Measurements from ENCODE around the gene CDK18. TPM values are rescaled to one million over a fixed set of nuclear protein-coding genes. Genes with fewer than 3 reads are reported as not detected.

The CDK18 gene
- total and polyA plus RNA-seq, 10 of the 15 experiments (the other 5 are each of a cell fraction or from before 2014, with no cell fraction given) = 0.13 to 4.4 (median 0.52) TPM; not detected in 2

- Histone ChIP-seq H3K36me3 (ENCODE audit: control insufficient read depth in 2 of 2, insufficient read depth in 2 of 2, low read length in 1 of 2) (no peaks in the 10 kb centered on the region), H3K27ac (ENCODE audit: control insufficient read depth, insufficient read depth) (no peak overlapping the region), H3K4me3 (no peak overlapping the region), H2AFZ (ENCODE audit: control insufficient read depth, low read depth, low read length) (no peak overlapping the region), H3K79me2 (ENCODE audit: control insufficient read depth, insufficient read depth, low read length) (no peaks in the 10 kb centered on the region), H3K9ac (ENCODE audit: control insufficient read depth, insufficient read depth, low read length) (no peak overlapping the region), H3K4me2 (ENCODE audit: control insufficient read depth, insufficient read depth) (no peak overlapping the region), H4K20me1 (ENCODE audit: control insufficient read depth, insufficient read depth) (no peaks in the 10 kb centered on the region), H3K9me3 (replicated peaks; ENCODE audit: control insufficient read depth, insufficient read depth, low read length) (no peaks in the 10 kb centered on the region), H3K27me3 (replicated peaks in 1 of 2; ENCODE audit: control insufficient read depth in 2 of 2, insufficient read depth in 2 of 2, low read length in 1 of 2) (peaks cover 2% of the 10 kb centered on the region in 2 experiments; a peak in 3 of 4 replicates), H3K4me1 (ENCODE audit: control insufficient read depth, insufficient read depth, low read length) (no peaks in the 10 kb centered on the region)
- 11% methylated on average over 4 of the region's 4 CpGs for WGBS (ENCODE audit: insufficient coverage, insufficient replicate concordance, low lambda C conversion rate, missing lambda C conversion rate)
- ChIA-PET POLR2A (interaction anchor here (0.9 kb wide), 1 partner anchor 66 kb away, joined by 3 read pairs; no protein-coding TSS in a partner anchor), RAD21 (ENCODE audit: unreplicated experiment) (interaction anchor here (1.4 to 2.1 kb wide), 3 partner anchors 67 to 130 kb away, joined by 5 to 16 read pairs (median 8); partner anchors contain the start of gene ELK4), SMC1A (ENCODE audit: uncharacterized antibody, unreplicated experiment) (interaction anchor here (0.9 to 10.0 kb wide), 4 partner anchors 38 to 131 kb away, joined by 3 to 319 read pairs (median 36); no protein-coding TSS in a partner anchor), CTCF (interaction anchor here (0.6 to 31.6 kb wide), 7 partner anchors 15 to 364 kb away, joined by 3 to 891 read pairs (median 15); no protein-coding TSS in a partner anchor)
- intact Hi-C loops (cut with micrococcal nuclease; ENCODE audit: unreplicated experiment) = loop anchor here (5.0 to 10.0 kb wide), 2 partner anchors 64 to 253 kb away; no protein-coding TSS in a partner anchor
- in situ Hi-C loops (cut with MboI) = loop anchor here (5.0 kb wide), 1 partner anchor 124 kb away; no protein-coding TSS in a partner anchor
- FAIRE-seq (no peak), ATAC-seq (no peak), DNase-seq (ENCODE audit: low read depth, low spot score) (no peak)
- TF ChIP-seq KAT2A (conservative IDR thresholded peaks at IDR 0.05; ENCODE audit: control insufficient read depth, low read depth, low read length) = no peak
- TF ChIP-seq ZNF207 (IDR thresholded peaks at IDR 0.05; ENCODE audit: borderline replicate concordance) = no peak
- TF ChIP-seq HSF1 (IDR thresholded peaks at IDR 0.05; ENCODE audit: low read depth, low read length) = no peak
- no peak for TF ChIP-seq CEBPZ (IDR thresholded peaks at IDR 0.05; ENCODE audit: low read depth, low read length)
- no peak for TF ChIP-seq PAX8 (IDR thresholded peaks at IDR 0.05)
- TF ChIP-seq STAT3 (IDR thresholded peaks at IDR 0.05; ENCODE audit: low read depth, low read length) = no peak
- no peak for TF ChIP-seq ZNF24 (IDR thresholded peaks at IDR 0.05)
- no peak for TF ChIP-seq PAX5 (IDR thresholded peaks at IDR 0.05; ENCODE audit: borderline replicate concordance, low read depth, low read length)
- TF ChIP-seq CBFB (IDR thresholded peaks at IDR 0.05; ENCODE audit: low read depth) = no peak
- TF ChIP-seq E4F1 (IDR thresholded peaks at IDR 0.05; ENCODE audit: borderline replicate concordance, partially characterized antibody) = no peak
- no peak for TF ChIP-seq SMARCA5 (IDR thresholded peaks at IDR 0.05)
- TF ChIP-seq RAD51 (IDR thresholded peaks at IDR 0.05) = no peak
- TF ChIP-seq SUPT20H (IDR thresholded peaks at IDR 0.05; ENCODE audit: borderline replicate concordance, control insufficient read depth, low read depth, low read length) = no peak
- BruUV-seq (replicated peaks) = no TSS peak
Observed at GRCh38 chr1:205527931-205528330, 23.5 kb downstream of the CDK18 start.

Measured in GM12878 (cell line).